H1 (cell line): ENCODE results near the gene TEX48. TPM values are rescaled to one million over a fixed set of nuclear protein-coding genes. Genes with fewer than 3 reads are reported as not detected.

Source experiments
- CTCF ChIA-PET: fragments of 300-600 bp; sonication (Branson Sonifier 250); formaldehyde crosslinking; loops from one replicate; lab custom pipeline; 2021; ENCODE audit not compliant: partially characterized antibody; lab: Charles Lee
- POLR2A ChIA-PET: fragments of 300-600 bp; sonication (Branson Sonifier 250); formaldehyde crosslinking; loops from one replicate; lab custom pipeline; 2021; ENCODE audit warnings: inconsistent platforms; ENCODE audit not compliant: partially characterized antibody; lab: Charles Lee
- DNase-seq, 2 experiments: peaks; one replicate each; pipeline versions ENCODE4 v3.0.0 to v3.0.0-alpha.2; 2010 to 2022; ENCODE audit warnings: low spot score in 2 of 2, low read depth in 1 of 2, mixed read lengths in 1 of 2
- FAIRE-seq: peaks from 2 replicates; lab custom pipeline; 2011; peaks lifted over from hg19 to GRCh38; lab: Jason Lieb, UNC
- H2AFZ ChIP-seq: 2 replicates; pipeline ENCODE4 v1.8.1; 2012; ENCODE audit warnings: low read length, inconsistent platforms
- H2AK5ac ChIP-seq: 2 replicates; pipeline ENCODE4 v1.6.1; 2013; ENCODE audit warnings: low read depth, low read length
- H2BK120ac ChIP-seq: replicated peaks from 2 replicates; pipeline ENCODE3; 2013; ENCODE audit warnings: low read depth, low read length, inconsistent platforms
- H2BK12ac ChIP-seq: 2 replicates; pipeline ENCODE4 v1.6.1; 2013; ENCODE audit warnings: low read depth, low read length
- H2BK15ac ChIP-seq: 2 replicates; pipeline ENCODE4 v1.6.1; 2013; ENCODE audit warnings: low read length
- H2BK20ac ChIP-seq: 2 replicates; pipeline ENCODE4 v1.6.1; 2013; ENCODE audit warnings: low read length
- H2BK5ac ChIP-seq: 2 replicates; pipeline ENCODE4 v1.6.1; 2013; ENCODE audit warnings: low read depth, low read length
- H3K14ac ChIP-seq: 2 replicates; pipeline ENCODE4 v1.6.1; 2013; ENCODE audit warnings: inconsistent platforms; ENCODE audit not compliant: insufficient read length
- H3K18ac ChIP-seq: 2 replicates; pipeline ENCODE4 v1.6.1; 2013; ENCODE audit warnings: low read length; ENCODE audit errors: extremely low read depth
- H3K23ac ChIP-seq: 2 replicates; pipeline ENCODE4 v1.6.1; 2013; ENCODE audit warnings: inconsistent platforms; ENCODE audit not compliant: insufficient read length
- H3K23me2 ChIP-seq: 2 replicates; pipeline ENCODE4 v1.6.1; 2013; ENCODE audit warnings: low read depth, low read length
- H3K27ac ChIP-seq: 2 replicates; pipeline ENCODE4 v1.6.1; 2011; ENCODE audit warnings: low read depth, low read length, inconsistent platforms
- H3K27me3 ChIP-seq, 4 experiments: replicated peaks in 1 of 4; 1 replicate in 1 of 4; 2 replicates in 3 of 4; pipeline versions ENCODE4 v1.6.1 to v1.8.1; 2011 to 2013; ENCODE audit warnings: low read length in 3 of 4, mild to moderate bottlenecking in 3 of 4, inconsistent platforms in 2 of 4, mixed read lengths in 2 of 4, moderate library complexity in 1 of 4; ENCODE audit not compliant: control insufficient read depth in 3 of 4, insufficient read depth in 3 of 4; ENCODE audit errors: extremely low read depth in 1 of 4
- H3K36me3 ChIP-seq, 4 experiments: 2 replicates each; pipeline versions ENCODE4 v1.6.1 to v1.8.1; 2011 to 2013; ENCODE audit warnings: mild to moderate bottlenecking in 4 of 4, low read length in 3 of 4, moderate library complexity in 2 of 4, control low read depth in 1 of 4, inconsistent platforms in 1 of 4; ENCODE audit not compliant: insufficient read depth in 4 of 4, control insufficient read depth in 2 of 4
- H3K4ac ChIP-seq: replicated peaks from 2 replicates; pipeline ENCODE3; 2013; ENCODE audit warnings: low read length, low read depth, mixed read lengths, inconsistent platforms; ENCODE audit not compliant: insufficient read length
- H3K4me1 ChIP-seq, 4 experiments: replicated peaks in 1 of 4; 1 replicate in 1 of 4; 2 replicates in 3 of 4; pipeline versions ENCODE4 v1.6.1 to v1.8.1; 2011 to 2013; ENCODE audit warnings: low read length in 3 of 4, inconsistent platforms in 2 of 4, mixed read lengths in 1 of 4; ENCODE audit not compliant: insufficient read depth in 4 of 4, control insufficient read depth in 3 of 4
- H3K4me2 ChIP-seq, 2 experiments: 2 replicates each; pipeline versions ENCODE4 v1.6.1 to v1.8.1; 2011 to 2013; ENCODE audit warnings: low read depth in 2 of 2, low read length in 2 of 2, control low read depth in 1 of 2, inconsistent platforms in 1 of 2, mild to moderate bottlenecking in 1 of 2; ENCODE audit not compliant: insufficient read depth in 1 of 2
- H3K4me3 ChIP-seq, 4 experiments: fragments of 200-600, 300-600 bp in 1 of 4; sonication (generic), shearing (Covaris generic), sonication (Bioruptor Twin) in 1 of 4; 2 replicates each; pipeline versions ENCODE4 v1.5.1 to v1.8.1; 2011 to 2016; ENCODE audit warnings: low read length in 4 of 4, low read depth in 3 of 4, control low read depth in 2 of 4, inconsistent platforms in 2 of 4, mild to moderate bottlenecking in 2 of 4, mixed read lengths in 1 of 4, moderate library complexity in 1 of 4; ENCODE audit not compliant: insufficient read depth in 2 of 4; ENCODE audit errors: extremely low read depth in 1 of 4
- H3K56ac ChIP-seq: replicated peaks from 2 replicates; pipeline ENCODE3; 2013; ENCODE audit warnings: low read depth, mild to moderate bottlenecking, mixed read lengths, low read length, inconsistent platforms; ENCODE audit not compliant: insufficient read length
- H3K79me1 ChIP-seq: 2 replicates; pipeline ENCODE4 v1.6.1; 2013; ENCODE audit warnings: low read depth, low read length, control low read depth
- H3K79me2 ChIP-seq, 2 experiments: 2 replicates each; pipeline versions ENCODE4 v1.6.1 to v1.8.1; 2012 to 2013; ENCODE audit warnings: low read length in 2 of 2, mild to moderate bottlenecking in 2 of 2, inconsistent platforms in 1 of 2; ENCODE audit not compliant: insufficient read depth in 2 of 2, control insufficient read depth in 1 of 2
- H3K9ac ChIP-seq, 4 experiments: replicated peaks in 1 of 4; 1 replicate in 1 of 4; 2 replicates in 3 of 4; pipeline versions ENCODE4 v1.6.1 to v1.8.1; 2011 to 2013; ENCODE audit warnings: low read depth in 3 of 4, low read length in 3 of 4, control low read depth in 2 of 4, mild to moderate bottlenecking in 2 of 4, moderate library complexity in 2 of 4, inconsistent platforms in 1 of 4; ENCODE audit errors: extremely low read depth in 1 of 4
- H3K9me3 ChIP-seq, 2 experiments: 2 replicates each; pipeline versions ENCODE4 v1.6.1 to v1.8.1; 2012 to 2013; ENCODE audit warnings: mild to moderate bottlenecking in 2 of 2, moderate library complexity in 2 of 2, control low read depth in 1 of 2, inconsistent platforms in 1 of 2, low read depth in 1 of 2, low read length in 1 of 2, mixed read lengths in 1 of 2; ENCODE audit not compliant: insufficient read depth in 2 of 2
- H4K20me1 ChIP-seq, 2 experiments: replicated peaks in 1 of 2; 2 replicates each; pipeline versions ENCODE3 to v1.8.1; 2011 to 2013; ENCODE audit warnings: inconsistent platforms in 2 of 2, low read length in 2 of 2, mild to moderate bottlenecking in 1 of 2; ENCODE audit not compliant: insufficient read depth in 2 of 2, control insufficient read depth in 1 of 2
- H4K5ac ChIP-seq: 2 replicates; pipeline ENCODE4 v1.6.1; 2013; ENCODE audit warnings: low read length, low read depth, mixed read lengths, inconsistent platforms; ENCODE audit not compliant: insufficient read length
- H4K8ac ChIP-seq: 2 replicates; pipeline ENCODE4 v1.8.0; 2013; ENCODE audit warnings: mild to moderate bottlenecking, moderate library complexity, low read length, inconsistent platforms; ENCODE audit not compliant: insufficient read depth; ENCODE audit errors: extremely low read depth
- H4K91ac ChIP-seq: replicated peaks from 2 replicates; pipeline ENCODE3; 2013; ENCODE audit warnings: low read length, mixed read lengths, inconsistent platforms; ENCODE audit not compliant: insufficient read length
- CHD7 ChIP-seq: fragments of 300-600 bp; sonication (generic); IDR thresholded peaks from 2 replicates; pipeline ENCODE4 v1.7.1; 2012; ENCODE audit warnings: low read length, moderate library complexity, mild to moderate bottlenecking, inconsistent platforms; ENCODE audit not compliant: insufficient replicate concordance
- KDM4A ChIP-seq: IDR thresholded peaks from one replicate; pipeline ENCODE4 v1.7.1; 2012; ENCODE audit warnings: low read depth, mild to moderate bottlenecking, moderate library complexity, low read length, inconsistent platforms; ENCODE audit not compliant: severe bottlenecking
- polyA plus RNA-seq, 7 experiments: library from polyadenylated mRNA; depleted of rRNA in 3 of 7; stranded (reverse) in 5 of 7; unstranded in 2 of 7; fragments of >200 nt in 5 of 7; fragments of 200-250 nt in 2 of 7; gene quantifications; 1 replicate in 5 of 7; 2 replicates in 1 of 7; 4 replicates in 1 of 7; pipeline versions ENCODE4 v1.2.1 to v1.2.3, GENCODE V29; 2011 to 2013; ENCODE audit warnings: missing spikeins in 2 of 7, mixed read lengths in 2 of 7
- total RNA-seq: library from RNA; stranded (reverse); fragmentation: NEBNext Ultra II Directional; extraction: Animal tissue kit (Norgen Biotek cat#: 25700); gene quantifications from 2 replicates; pipeline ENCODE4 v1.2.1, GENCODE V29; 2021

TEX48 gene
- total and polyA plus RNA-seq, 2 of the 8 experiments (the other 6 are each of a cell fraction or from before 2014, with no cell fraction given), result not detected

DNA sequence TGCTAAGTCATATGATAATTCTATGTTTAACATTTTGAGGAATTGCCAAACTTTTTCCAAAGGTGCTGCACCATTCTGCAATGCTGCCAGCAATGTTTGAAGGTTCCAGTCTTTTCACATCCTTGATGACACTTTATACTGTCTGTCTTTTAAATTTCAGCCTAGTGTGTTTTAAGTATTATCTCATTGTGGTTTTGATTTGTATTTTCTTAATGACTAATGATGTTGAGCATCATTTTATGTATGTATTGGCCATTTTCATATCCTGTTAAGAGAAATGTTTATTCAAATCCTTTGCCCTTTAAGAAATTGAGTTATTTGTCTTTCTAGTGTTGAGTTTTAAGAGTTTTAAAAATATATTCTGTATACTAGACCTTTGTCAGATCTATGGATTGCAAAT is 5.0 kb upstream of the TEX48 start:
- ChIA-PET CTCF (no interaction called here), POLR2A (no interaction called here)
- FAIRE-seq (no peak), DNase-seq (no peak)
- Histone ChIP-seq H3K27me3 (no peaks in the 10 kb centered on the region), H3K23me2 (no peaks in the 10 kb centered on the region), H2BK5ac (no peak overlapping the region), H3K9me3 (no peaks in the 10 kb centered on the region), H2BK15ac (no peak overlapping the region), H2AFZ (no peak overlapping the region), H3K23ac (no peak overlapping the region), H3K27ac (no peak overlapping the region), H3K36me3 (no peaks in the 10 kb centered on the region), H3K14ac (no peak overlapping the region), H4K5ac (no peak overlapping the region), H2BK120ac (no peak overlapping the region), H3K4me2 (no peak overlapping the region), H4K91ac (no peak overlapping the region), H4K20me1 (no peaks in the 10 kb centered on the region), H2BK12ac (no peak overlapping the region), H3K18ac (no peak overlapping the region), H3K4me3 (no peak overlapping the region), H4K8ac (no peak overlapping the region), H3K79me1 (no peaks in the 10 kb centered on the region), H3K4me1 (no peaks in the 10 kb centered on the region), H3K79me2 (no peaks in the 10 kb centered on the region), H2BK20ac (no peak overlapping the region), H3K56ac (no peak overlapping the region), H3K9ac (no peak overlapping the region), H3K4ac (no peak overlapping the region), H2AK5ac (no peak overlapping the region)
- TF ChIP-seq KDM4A (no peak), CHD7 (no peak)
